Subcutaneous abdominal adipose tissue (tissue), 5 donors: ENCODE results near the gene RIIAD1.
A peak's percentile ranks its signal among the peaks of the same experiment; 100 is the strongest.
"Not testable (repeated sequence)": the region's sequence is repeated elsewhere in the genome, so short reads cannot be mapped to it uniquely, and the experiment has no call there.

Experiments used
- H3K27ac ChIP-seq: one replicate; pipeline ENCODE4 v1.7.0; 2013; ENCODE audit warnings: low read depth, mild to moderate bottlenecking, inconsistent platforms, low read length, moderate library complexity
- H3K27me3 ChIP-seq, 5 donors: one replicate each; pipeline ENCODE4 v1.7.0; 2013; ENCODE audit warnings: low read length in 5 of 5, inconsistent platforms in 1 of 5; ENCODE audit not compliant: control insufficient read depth in 5 of 5, insufficient read depth in 4 of 5
- H3K36me3 ChIP-seq, 5 donors: one replicate each; pipeline ENCODE4 v1.7.0; 2013; ENCODE audit warnings: low read length in 5 of 5; ENCODE audit not compliant: control insufficient read depth in 5 of 5, insufficient read depth in 5 of 5
- H3K4me1 ChIP-seq, 5 donors: one replicate each; pipeline ENCODE4 v1.7.0; 2013; ENCODE audit warnings: low read length in 5 of 5, mild to moderate bottlenecking in 3 of 5, moderate library complexity in 1 of 5; ENCODE audit not compliant: control insufficient read depth in 5 of 5, insufficient read depth in 5 of 5
- H3K4me3 ChIP-seq, 5 donors: one replicate each; pipeline ENCODE4 v1.7.0; 2013; ENCODE audit warnings: low read length in 5 of 5, low read depth in 1 of 5
- H3K9ac ChIP-seq, 5 donors: one replicate each; pipeline ENCODE4 v1.7.0; 2013; ENCODE audit warnings: low read length in 5 of 5, mild to moderate bottlenecking in 4 of 5, moderate library complexity in 3 of 5
- H3K9me3 ChIP-seq, 5 donors: one replicate each; pipeline ENCODE4 v1.7.0; 2013; ENCODE audit warnings: low read length in 5 of 5; ENCODE audit not compliant: control insufficient read depth in 5 of 5
- donor health status: healthy.
- donor health status: healthy.
- donor health status: healthy.
- donor health status: healthy.
- donor health status: healthy.

The RIIAD1 gene, protein sequence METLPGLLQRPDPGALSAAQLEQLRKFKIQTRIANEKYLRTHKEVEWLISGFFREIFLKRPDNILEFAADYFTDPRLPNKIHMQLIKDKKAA

GRCh38 chr1:151720974-151721787 lies at the start of gene RIIAD1:
Gene RIIAD1, plus strand, starts transcription at chr1:151721522. Its CDS starts 15 bp downstream, at chr1:151721537.
- no peaks in the 10 kb centered on the region for H3K36me3 ChIP-seq
- H3K4me1 ChIP-seq, result peaks cover 0 to 21% (median 20%) of the 10 kb centered on the region in 5 donors
- no peaks in the 10 kb centered on the region for H3K9me3 ChIP-seq
- H3K9ac ChIP-seq, result peak within 1 kb of the TSS in 4 of 5 donors; percentile 33 to 62 (median 47)
- peak within 1 kb of the TSS; percentile 52 to 72 (median 57) for H3K4me3 ChIP-seq
- peaks cover 18 to 35% (median 26%) of the 10 kb centered on the region in 5 donors for H3K27me3 ChIP-seq
- H3K27ac ChIP-seq, result no peak within 1 kb of the TSS

- Histone ChIP-seq H3K9ac (no peak overlapping the region), H3K9me3 (peaks cover 0 to 7% (median 0%) of the 10 kb centered on the region in 5 donors), H3K4me3 (no peak overlapping the region), H3K36me3 (peaks cover 5 to 20% (median 8%) of the 10 kb centered on the region in 5 donors), H3K27ac (no peak overlapping the region), H3K27me3 (no peaks in the 10 kb centered on the region), H3K4me1 (peaks cover 0 to 3% (median 0%) of the 10 kb centered on the region in 5 donors)
Observed at GRCh38 chr1:151673407-151673806, 47.9 kb upstream of the RIIAD1 start.

DNA sequence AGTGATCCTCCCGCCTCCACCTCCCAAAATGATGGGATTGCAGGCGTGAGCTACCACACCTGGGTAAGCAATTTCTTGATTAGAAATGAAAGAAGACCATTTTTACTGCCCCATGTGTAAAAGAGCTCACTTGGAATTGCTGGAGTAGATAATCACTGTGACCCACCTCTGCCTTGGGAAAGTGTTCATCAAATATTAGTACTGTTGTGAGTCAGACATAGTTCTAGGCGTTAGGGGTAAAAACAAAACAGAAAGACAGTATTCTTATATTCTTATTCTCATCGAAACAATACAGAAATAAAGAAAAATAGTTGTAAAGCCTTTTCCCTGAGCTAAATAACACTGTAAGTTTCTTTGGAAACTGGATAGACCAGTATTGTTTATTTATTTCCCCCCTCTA lies 40.9 kb upstream of the RIIAD1 start:
- Histone ChIP-seq H3K9ac (no peak overlapping the region), H3K9me3 (no peaks in the 10 kb centered on the region), H3K4me1 (peaks cover 0 to 4% (median 0%) of the 10 kb centered on the region in 5 donors), H3K27ac (no peak overlapping the region), H3K27me3 (no peaks in the 10 kb centered on the region), H3K36me3 (peaks cover 4 to 31% (median 14%) of the 10 kb centered on the region in 5 donors), H3K4me3 (no peak overlapping the region)

GRCh38 chr1:151680826-151681225 lies 40.5 kb upstream of the RIIAD1 start:
- no peak overlapping the region for H3K27ac ChIP-seq
- no peak overlapping the region for H3K4me3 ChIP-seq
- peaks cover 0 to 4% (median 0%) of the 10 kb centered on the region in 5 donors for H3K4me1 ChIP-seq
- H3K9ac ChIP-seq, result no peak overlapping the region
- H3K36me3 ChIP-seq, result peaks cover 4 to 35% (median 14%) of the 10 kb centered on the region in 5 donors
- H3K27me3 ChIP-seq, result no peaks in the 10 kb centered on the region
- no peaks in the 10 kb centered on the region for H3K9me3 ChIP-seq

DNA sequence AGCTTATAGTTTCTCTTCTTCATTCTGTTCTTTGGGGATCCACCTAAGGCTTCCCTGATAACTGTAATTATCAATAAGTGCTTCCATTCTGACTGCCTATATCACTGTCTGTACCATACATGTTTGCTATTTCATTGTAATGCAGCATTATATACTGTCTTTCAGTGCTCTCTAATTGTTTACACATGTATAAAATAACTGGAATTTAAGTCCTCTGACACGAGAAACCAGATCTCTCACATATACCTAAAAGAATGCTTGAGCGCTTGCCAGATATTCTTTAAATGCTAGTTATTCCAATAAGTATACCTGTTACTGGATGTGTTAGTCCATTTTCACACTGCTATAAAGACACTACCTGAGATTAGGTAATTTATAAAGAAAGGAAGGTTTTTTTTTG lies 39.4 kb upstream of the RIIAD1 start:
- Histone ChIP-seq H3K27ac (no peak overlapping the region), H3K36me3 (peaks cover 4 to 40% (median 19%) of the 10 kb centered on the region in 5 donors), H3K9me3 (no peaks in the 10 kb centered on the region), H3K4me1 (peaks cover 0 to 4% (median 0%) of the 10 kb centered on the region in 5 donors), H3K27me3 (no peaks in the 10 kb centered on the region), H3K9ac (no peak overlapping the region), H3K4me3 (no peak overlapping the region)

DNA sequence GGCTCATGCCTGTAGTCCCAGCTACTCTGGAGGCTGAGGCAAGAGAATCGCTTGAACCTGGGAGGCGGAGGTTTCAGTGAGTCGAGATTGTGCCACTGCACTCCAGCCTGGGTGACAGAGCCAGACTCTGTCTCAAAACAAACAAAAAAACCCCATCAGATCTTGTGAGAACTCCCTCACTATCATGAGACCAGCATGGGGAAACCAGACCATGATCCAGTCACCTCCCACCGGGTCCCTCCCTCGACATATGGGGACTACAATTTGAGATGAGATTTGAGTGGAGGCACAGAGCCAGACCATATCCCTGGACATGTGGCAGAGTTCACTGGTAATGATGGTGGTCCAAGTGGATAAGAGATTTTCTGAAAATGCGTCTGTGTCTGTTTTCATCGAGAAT lies 38.4 kb upstream of the RIIAD1 start:
- not testable (repeated sequence) for H3K9me3 ChIP-seq, H3K27me3 ChIP-seq, H3K9ac ChIP-seq, H3K4me1 ChIP-seq, H3K27ac ChIP-seq, H3K4me3 ChIP-seq
- peaks cover 4 to 45% (median 19%) of the 10 kb centered on the region in 5 donors for H3K36me3 ChIP-seq

GRCh38 chr1:151684128-151684527 lies 37.2 kb upstream of the RIIAD1 start:
- Histone ChIP-seq H3K4me1 (peaks cover 0 to 4% (median 0%) of the 10 kb centered on the region in 5 donors), H3K9ac (no peak overlapping the region), H3K4me3 (no peak overlapping the region), H3K9me3 (no peaks in the 10 kb centered on the region), H3K27me3 (no peaks in the 10 kb centered on the region), H3K27ac (no peak overlapping the region), H3K36me3 (peaks cover 5 to 45% (median 18%) of the 10 kb centered on the region in 5 donors)

GRCh38 chr1:151686561-151686960 lies 34.8 kb upstream of the RIIAD1 start:
- H3K9ac ChIP-seq, result no peak overlapping the region
- no peak overlapping the region for H3K4me3 ChIP-seq
- peaks cover 6 to 42% (median 18%) of the 10 kb centered on the region in 5 donors for H3K36me3 ChIP-seq
- no peaks in the 10 kb centered on the region for H3K27me3 ChIP-seq
- no peak overlapping the region for H3K27ac ChIP-seq
- H3K9me3 ChIP-seq, result no peaks in the 10 kb centered on the region
- H3K4me1 ChIP-seq, result no peaks in the 10 kb centered on the region

GRCh38 chr1:151689494-151689893 lies 31.8 kb upstream of the RIIAD1 start:
- Histone ChIP-seq H3K9ac (no peak overlapping the region), H3K4me1 (no peaks in the 10 kb centered on the region), H3K9me3 (no peaks in the 10 kb centered on the region), H3K36me3 (peaks cover 18 to 48% (median 23%) of the 10 kb centered on the region in 5 donors), H3K27ac (no peak overlapping the region), H3K4me3 (no peak overlapping the region), H3K27me3 (no peaks in the 10 kb centered on the region)

- Histone ChIP-seq H3K36me3 (peaks cover 19 to 47% (median 32%) of the 10 kb centered on the region in 5 donors), H3K9me3 (no peaks in the 10 kb centered on the region), H3K4me1 (no peaks in the 10 kb centered on the region), H3K9ac (no peak overlapping the region), H3K27me3 (no peaks in the 10 kb centered on the region), H3K4me3 (no peak overlapping the region), H3K27ac (no peak overlapping the region)
Observed at GRCh38 chr1:151692226-151692625, 29.1 kb upstream of the RIIAD1 start.
